Body of pancreas (tissue), 4 donors: ENCODE measurements around the gene BEST1. TPM values are rescaled to one million over a fixed set of nuclear protein-coding genes. Genes with fewer than 3 reads are reported as not detected.

Experiments
- ATAC-seq: fragments of 150-250 bp; one replicate; pipeline ENCODE4 v1.9.1; 2016
- DNase-seq, 4 donors: peaks; one replicate each; pipeline ENCODE4 v3.0.0-alpha.2; 2019
- H3K27ac ChIP-seq, 4 donors: fragments of 200-600 bp; sonication (generic); 1 replicate in 3 of 4; 2 replicates in 1 of 4; pipeline versions ENCODE4 v1.5.1 to v1.6.1; 2016 to 2019; ENCODE audit warnings: mild to moderate bottlenecking in 1 of 4, mixed read lengths in 1 of 4, moderate library complexity in 1 of 4
- H3K27me3 ChIP-seq, 2 donors: fragments of 200-600 bp; sonication (generic); one replicate each; pipeline ENCODE4 v1.6.0; 2016; ENCODE audit warnings: mild to moderate bottlenecking in 1 of 2
- H3K36me3 ChIP-seq, 2 donors: fragments of 200-600 bp; sonication (generic); replicated peaks in 1 of 2; 2 replicates each; pipeline ENCODE4 v1.5.1; 2016; ENCODE audit warnings: low read depth in 2 of 2; ENCODE audit not compliant: insufficient read depth in 1 of 2
- H3K4me1 ChIP-seq: fragments of 200-600 bp; sonication (generic); one replicate; pipeline ENCODE4 v1.6.0; 2016
- H3K4me3 ChIP-seq, 2 donors: fragments of 200-600 bp; sonication (generic); 1 replicate in 1 of 2; 2 replicates in 1 of 2; pipeline ENCODE4 v1.5.1; 2016 to 2019
- H3K9me3 ChIP-seq, 3 donors: fragments of 200-600 bp; sonication (generic); 1 replicate in 2 of 3; 2 replicates in 1 of 3; pipeline ENCODE4 v1.5.1; 2016
- CTCF ChIP-seq, 7 experiments: fragments of 450-650 bp in 4 of 7; fragments of 200-600 bp in 3 of 7; sonication (generic) in 3 of 7; IDR thresholded peaks; one replicate each; pipeline ENCODE4 v1.5.1; 2016 to 2019; ENCODE audit warnings: antibody characterized with exemption in 7 of 7
- POLR2A ChIP-seq, 3 donors: fragments of 450-650 bp; IDR thresholded peaks; one replicate each; pipeline ENCODE4 v1.6.1; 2016; ENCODE audit warnings: antibody characterized with exemption in 3 of 3, mild to moderate bottlenecking in 2 of 3
- WGBS, 2 donors: methylation state at CpG; one replicate each; pipeline ENCODE4 v1.1.5; 2017; 5-methylcytosine and 5-hydroxymethylcytosine counted together
- intact Hi-C: fragments of 100-400 bp; cut with DNase I; formaldehyde crosslinking; loops from one replicate; pipeline ENCODE4 v1.15.1; 2023
- total RNA-seq, 2 donors: library from RNA; depleted of rRNA; stranded (reverse); fragments of >200 nt; gene quantifications; one replicate each; pipeline ENCODE4 v1.1.0, GENCODE V29; 2016

Gene BEST1
- total RNA-seq, 2 donors from 2014 or later: 1.6 to 2.6 TPM

- peaks cover 75% of the 10 kb centered on the region for H3K4me1 ChIP-seq
Observed at GRCh38 chr11:61966734-61967115, 16.6 kb downstream of the BEST1 start.

GRCh38 chr11:61967116-61967923 is 17.2 kb downstream of the BEST1 start, which contains the start of gene FTH1:
FTH1 (minus strand) TSS chr11:61967634; CDS start chr11:61967425, 209 bp downstream.
- Histone ChIP-seq H3K36me3 (peaks cover 0 to 13% of the 10 kb centered on the region in 2 donors), H3K27me3 (no peaks in the 10 kb centered on the region), H3K4me3 (peak within 1 kb of the TSS; percentile 72 to 89), H3K9me3 (no peaks in the 10 kb centered on the region), H3K4me1 (peaks cover 75% of the 10 kb centered on the region), H3K27ac (peak within 1 kb of the TSS; percentile 97 to 99 (median 98))
- ATAC-seq (peak; percentile 72), DNase-seq (peak; percentile 94 to 96 (median 94))
- TF ChIP-seq POLR2A (IDR thresholded peaks at IDR 0.05): peak; percentile 100
- peak in 2 of 7 experiments; percentile 4 to 10 for TF ChIP-seq CTCF (IDR thresholded peaks at IDR 0.05)
- intact Hi-C loops: no loop called here
- WGBS, 2 donors: 0% methylated on average over 59 of the region's 93 CpGs; no CpG with 5 or more reads in 1 of the 2 donors

More at GRCh38 chr11:61966734-61967115, 16.6 kb downstream of the BEST1 start:
- no peaks in the 10 kb centered on the region for H3K9me3 ChIP-seq
- intact Hi-C loops: no loop called here
- ATAC-seq (no peak), DNase-seq (peak in 2 of 4 donors; percentile 33 to 46)
- H3K27me3 ChIP-seq: no peaks in the 10 kb centered on the region
- peaks cover 0 to 13% of the 10 kb centered on the region in 2 donors for H3K36me3 ChIP-seq
- 1% methylated on average over 13 of the region's 13 CpGs for WGBS, 2 donors
- H3K4me3 ChIP-seq: peak overlapping the region; percentile 72 to 89
- TF ChIP-seq CTCF (IDR thresholded peaks at IDR 0.05) (no peak), POLR2A (IDR thresholded peaks at IDR 0.05) (no peak)
- peak overlapping the region; percentile 97 to 99 (median 98) for H3K27ac ChIP-seq

GRCh38 chr11:61967924-61968757 is 18.0 kb downstream of the BEST1 start:
- intact Hi-C loops: no loop called here
- TF ChIP-seq POLR2A (IDR thresholded peaks at IDR 0.05): no peak
- no peak for TF ChIP-seq CTCF (IDR thresholded peaks at IDR 0.05)
- peaks cover 0 to 13% of the 10 kb centered on the region in 2 donors for H3K36me3 ChIP-seq
- peak overlapping the region; percentile 72 to 89 for H3K4me3 ChIP-seq
- no peaks in the 10 kb centered on the region for H3K27me3 ChIP-seq
- ATAC-seq: peak; percentile 0
- no peaks in the 10 kb centered on the region for H3K9me3 ChIP-seq
- peaks cover 75% of the 10 kb centered on the region for H3K4me1 ChIP-seq
- peak in 2 of 4 donors; percentile 42 to 46 for DNase-seq
- WGBS, 2 donors: 8% methylated on average over 36 to 53 of the region's 53 CpGs
- H3K27ac ChIP-seq: peak overlapping the region; percentile 97 to 99 (median 98)

GRCh38 chr11:61968758-61969390 is 18.7 kb downstream of the BEST1 start:
- peaks cover 75% of the 10 kb centered on the region for H3K4me1 ChIP-seq
- intact Hi-C loops: no loop called here
- no peaks in the 10 kb centered on the region for H3K9me3 ChIP-seq
- H3K27me3 ChIP-seq: no peaks in the 10 kb centered on the region
- H3K36me3 ChIP-seq: peaks cover 0 to 11% of the 10 kb centered on the region in 2 donors
- DNase-seq (peak in 1 of 4 donors; percentile 10), ATAC-seq (no peak)
- TF ChIP-seq POLR2A (IDR thresholded peaks at IDR 0.05) (no peak), CTCF (IDR thresholded peaks at IDR 0.05) (no peak)
- peak overlapping the region in 3 of 4 donors; percentile 98 to 99 (median 99) for H3K27ac ChIP-seq
- no peak overlapping the region for H3K4me3 ChIP-seq
- WGBS, 2 donors: 87 to 89% methylated on average over 16 of the region's 16 CpGs
